Smooth muscle cell of the brain vasculature (primary cell): Measurements from ENCODE around the gene DIS3L2.
A peak's percentile ranks its signal among the peaks of the same experiment; 100 is the strongest.
"Not testable (repeated sequence)": the region's sequence is repeated elsewhere in the genome, so short reads cannot be mapped to it uniquely, and the experiment has no call there.

Experiments used
- DNase-seq: peaks from one replicate; pipeline ENCODE4 v3.0.0-alpha.2; 2012; ENCODE audit warnings: low read depth, low spot score

Gene DIS3L2

DNA sequence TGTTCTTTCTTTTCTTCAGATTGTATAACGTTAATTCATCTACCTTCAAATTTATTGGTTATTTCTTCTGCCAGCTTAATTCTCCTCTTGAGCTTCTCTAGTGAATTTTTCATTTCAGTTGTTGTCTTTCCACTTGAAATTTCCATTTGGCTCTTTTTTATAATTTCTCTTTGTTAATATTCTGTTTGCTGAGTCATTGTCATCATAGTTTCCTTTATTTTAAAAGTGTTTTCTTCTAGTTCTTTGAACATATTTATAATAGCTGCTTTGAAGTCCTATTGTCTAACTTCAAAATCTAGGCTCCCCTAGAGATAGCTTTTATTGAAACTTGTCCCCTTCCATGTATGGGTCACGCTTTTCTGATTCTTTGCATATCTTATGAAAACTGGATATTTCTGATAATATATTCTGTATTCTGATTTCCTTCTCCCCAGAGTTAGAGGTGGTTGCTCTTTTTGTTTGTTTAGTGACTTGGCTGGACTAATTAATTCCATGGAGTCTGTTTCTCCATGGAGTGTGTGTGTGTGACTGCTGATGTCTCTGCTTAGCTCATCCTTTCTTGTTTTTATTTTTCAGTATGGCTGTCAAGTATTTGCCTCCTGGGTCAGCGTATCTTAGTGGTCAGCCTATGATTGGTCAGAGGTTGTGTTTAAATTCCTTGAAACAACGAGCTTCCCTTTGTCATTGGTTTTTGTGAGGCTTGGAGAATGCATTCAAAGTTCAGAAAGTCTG is 47.6 kb downstream of the DIS3L2 start:
- DNase-seq, result no peak

DNA sequence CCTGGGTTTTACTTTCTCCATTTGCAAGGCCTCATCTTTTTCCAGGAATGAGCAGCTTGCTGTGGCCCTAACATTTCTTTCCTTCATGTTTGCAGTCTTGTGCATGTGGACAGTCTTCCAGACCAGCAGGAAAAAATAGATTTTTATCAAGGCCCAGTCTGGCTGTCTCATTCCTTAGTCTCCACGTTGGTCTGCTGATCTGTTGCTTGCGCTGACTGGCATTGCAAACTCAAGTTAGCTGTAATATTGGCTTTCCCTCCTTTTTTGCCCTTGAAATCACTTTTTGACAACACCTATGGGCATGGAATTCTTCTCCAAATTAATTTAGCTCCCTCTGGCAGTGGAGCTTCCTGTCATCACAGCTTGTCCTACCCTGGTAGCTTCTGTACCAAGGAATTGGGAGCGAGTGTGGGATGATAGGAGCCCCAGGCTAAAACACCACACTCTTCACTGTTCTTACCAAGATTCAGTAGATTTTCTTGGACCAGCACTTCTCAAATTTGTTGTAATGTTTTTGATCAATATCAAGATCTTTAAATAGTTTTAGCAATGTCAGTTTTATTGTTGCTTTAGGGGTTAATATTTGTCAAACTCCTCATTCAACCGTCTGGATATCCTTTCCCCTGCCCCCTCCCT is 48.2 kb downstream of the DIS3L2 start:
- no peak for DNase-seq

DNA sequence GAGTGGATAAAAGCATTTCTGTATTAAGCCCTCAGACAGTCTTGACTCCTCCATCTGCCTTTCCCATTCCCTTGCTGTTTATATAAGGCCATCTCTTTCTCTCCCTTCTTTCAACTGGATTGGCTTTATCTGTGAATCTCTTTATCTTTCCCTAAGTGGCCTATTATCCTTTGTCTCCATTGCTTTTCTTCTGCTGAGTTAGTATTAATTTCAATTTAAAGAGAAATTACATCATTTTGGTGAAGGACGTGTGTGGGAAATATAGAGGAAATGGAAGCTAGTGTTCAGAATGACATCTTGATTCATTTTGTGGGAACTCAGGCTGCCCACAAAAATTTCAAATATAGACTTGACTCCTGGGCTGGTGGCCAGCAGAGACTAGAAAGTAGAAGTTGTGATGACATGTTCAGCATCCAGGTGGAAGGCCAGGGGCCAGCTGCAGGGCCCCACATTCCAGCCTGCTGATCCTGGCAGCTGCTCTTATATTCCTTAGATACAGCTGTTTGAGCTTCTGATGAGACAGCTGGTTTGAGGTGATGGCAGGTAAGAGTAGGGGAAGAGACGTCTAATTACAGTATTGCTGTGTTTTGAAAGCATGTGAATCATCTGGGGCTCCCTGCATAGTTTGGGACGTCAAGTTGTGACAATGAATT is 52.3 kb downstream of the DIS3L2 start:
- DNase-seq, result peak; percentile 79

DNA sequence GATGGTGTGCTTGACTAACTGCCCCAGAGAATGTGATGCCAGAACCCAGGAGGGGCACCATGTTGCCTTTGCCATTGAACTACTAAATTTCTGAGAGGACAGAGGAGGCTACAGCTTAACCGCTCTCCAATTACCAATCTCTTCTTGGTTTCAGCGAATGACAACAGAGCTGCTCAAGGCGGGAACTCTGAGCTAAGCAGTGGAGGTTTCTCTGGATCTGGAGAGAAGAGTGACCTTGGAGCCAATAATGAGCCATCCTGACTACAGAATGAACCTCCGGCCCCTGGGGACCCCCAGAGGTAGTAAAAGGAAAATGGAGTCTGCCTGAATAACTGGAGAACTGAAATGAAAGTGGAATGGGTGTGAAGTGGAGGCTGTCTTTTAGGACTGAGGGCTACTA is 53.2 kb downstream of the DIS3L2 start:
- DNase-seq, result no peak

DNA sequence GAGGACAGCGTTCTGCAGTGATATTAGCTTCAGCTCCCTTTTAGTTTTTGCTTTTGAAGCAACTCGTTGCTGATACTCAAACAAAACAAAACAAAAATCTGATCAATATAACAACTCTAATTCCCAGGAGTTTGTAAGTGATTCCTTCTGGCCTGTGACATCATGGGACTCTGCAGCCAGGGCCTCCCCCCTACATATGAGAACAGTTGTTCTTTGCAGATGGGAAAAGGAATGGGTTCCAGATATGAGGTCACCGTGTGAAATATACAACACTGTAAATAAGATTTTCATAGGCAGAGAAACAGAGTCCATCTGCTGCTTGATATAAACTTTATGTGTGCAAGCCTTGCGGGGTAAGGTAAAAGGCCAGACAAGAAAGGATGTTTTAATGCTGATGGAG is 56.7 kb downstream of the DIS3L2 start:
- DNase-seq, result no peak

DNA sequence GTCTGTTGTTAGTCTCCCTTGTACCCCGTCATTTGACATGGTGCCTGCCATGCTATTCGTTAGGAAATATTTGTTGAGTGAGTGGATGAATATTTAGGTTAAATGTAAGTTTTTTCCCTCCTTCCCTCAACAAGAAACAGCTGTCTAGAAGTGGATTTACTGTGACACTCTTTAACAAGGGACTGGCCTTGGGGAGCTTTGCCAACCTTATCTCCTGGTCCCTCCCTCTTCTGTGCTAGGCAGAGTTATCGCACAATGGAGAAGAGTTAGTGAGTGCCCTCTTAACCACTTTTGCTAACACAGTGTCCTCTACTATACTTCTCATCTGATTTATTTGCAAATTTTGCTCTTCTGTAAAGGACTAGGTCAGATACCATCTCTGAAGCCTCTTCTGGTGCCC is 61.2 kb downstream of the DIS3L2 start:
- no peak for DNase-seq

DNA sequence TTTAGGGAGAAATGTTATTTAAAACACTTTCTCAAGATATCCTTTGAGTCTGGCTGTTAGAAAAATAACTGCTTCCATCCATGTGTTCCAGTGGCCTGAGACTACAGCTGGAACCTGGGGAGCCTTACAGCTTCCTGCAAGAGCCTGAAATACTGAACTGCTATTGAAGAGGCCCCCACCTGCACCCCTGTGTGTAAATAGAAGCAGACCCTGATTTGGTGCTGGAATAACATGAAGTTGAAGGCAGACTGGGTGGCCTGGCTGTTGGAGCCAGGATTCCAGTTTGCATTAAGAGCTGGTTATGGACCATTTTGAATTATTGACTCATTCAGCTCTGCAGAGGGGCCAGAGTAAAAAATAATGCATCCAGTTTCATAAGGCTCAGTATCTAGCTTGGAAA is 61.9 kb downstream of the DIS3L2 start:
- DNase-seq, result no peak

DNA sequence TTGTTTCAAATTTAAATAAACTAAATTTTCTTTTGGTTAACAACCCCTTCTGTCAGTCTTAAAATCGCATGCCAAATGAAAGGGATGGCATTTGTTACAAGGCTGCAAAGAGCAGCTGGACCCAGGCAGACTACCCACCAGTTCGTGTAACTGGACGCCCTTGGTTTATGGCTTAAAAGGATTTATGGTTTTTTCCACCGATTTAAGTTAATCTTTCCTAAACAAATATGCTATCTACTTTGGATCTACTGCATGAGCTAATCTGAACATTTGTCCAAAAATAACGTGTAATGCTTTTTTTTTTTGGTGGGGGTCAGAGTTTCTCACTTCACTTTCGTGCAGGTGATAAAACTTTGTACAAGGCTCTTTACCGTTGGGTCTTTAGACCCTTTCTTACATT is 62.9 kb downstream of the DIS3L2 start:
- DNase-seq, result no peak

DNA sequence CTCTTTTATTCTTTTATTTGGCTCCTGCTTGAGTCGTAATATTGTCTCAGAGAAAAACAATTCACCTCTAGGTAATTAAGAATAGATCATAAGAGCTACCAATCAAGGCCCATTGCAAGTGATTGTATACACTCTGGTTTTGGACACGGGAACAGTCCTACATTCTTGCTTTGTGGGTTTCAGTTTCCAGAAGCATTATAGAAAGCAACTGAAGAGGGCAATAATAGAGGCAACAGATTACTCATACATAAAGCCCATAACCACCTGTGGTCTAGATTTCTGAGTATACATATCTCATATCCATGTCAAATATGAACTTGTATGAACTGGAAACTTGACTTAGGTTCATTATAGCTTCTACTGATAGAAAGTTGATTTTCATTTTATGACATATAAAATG is 65.4 kb downstream of the DIS3L2 start:
- no peak for DNase-seq

DNA sequence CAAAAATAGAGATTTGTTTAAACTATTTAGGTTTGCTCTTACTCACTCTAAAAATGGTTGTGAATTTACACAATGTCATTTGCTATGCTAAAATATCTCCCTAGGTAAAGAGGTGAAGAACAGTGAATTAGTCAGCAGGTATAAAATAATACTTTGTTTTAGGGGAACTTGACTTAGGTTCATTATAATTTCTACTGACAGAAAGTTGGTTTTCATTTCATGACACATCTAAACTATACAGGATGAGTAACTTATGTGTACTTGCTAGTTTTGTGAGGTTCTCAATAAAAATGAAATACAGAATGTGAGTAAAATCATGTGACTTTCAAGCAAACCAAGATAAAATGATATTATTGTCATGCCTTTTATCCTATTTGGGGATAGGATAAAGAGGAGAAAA is 66.0 kb downstream of the DIS3L2 start:
- DNase-seq, result no peak

DNA sequence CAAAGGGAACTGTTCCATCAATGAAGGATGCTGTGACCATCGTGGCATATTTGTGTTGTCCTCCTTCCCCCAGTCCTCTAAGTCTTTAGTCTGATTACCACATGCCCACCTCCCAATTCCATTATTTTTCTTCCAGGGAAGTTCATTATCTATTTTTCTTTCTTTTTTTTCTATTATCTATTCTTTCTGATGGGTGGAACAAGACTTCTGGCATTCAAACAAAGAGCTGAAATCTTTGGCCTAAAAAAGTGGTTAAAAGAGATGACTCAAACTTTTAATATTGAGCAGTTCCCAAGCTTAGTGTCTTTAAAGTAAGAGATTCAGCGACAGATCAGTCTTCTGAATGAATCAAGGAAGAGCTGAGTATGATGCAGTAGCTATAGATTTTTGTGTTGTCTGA is 66.6 kb downstream of the DIS3L2 start:
- no peak for DNase-seq

DNA sequence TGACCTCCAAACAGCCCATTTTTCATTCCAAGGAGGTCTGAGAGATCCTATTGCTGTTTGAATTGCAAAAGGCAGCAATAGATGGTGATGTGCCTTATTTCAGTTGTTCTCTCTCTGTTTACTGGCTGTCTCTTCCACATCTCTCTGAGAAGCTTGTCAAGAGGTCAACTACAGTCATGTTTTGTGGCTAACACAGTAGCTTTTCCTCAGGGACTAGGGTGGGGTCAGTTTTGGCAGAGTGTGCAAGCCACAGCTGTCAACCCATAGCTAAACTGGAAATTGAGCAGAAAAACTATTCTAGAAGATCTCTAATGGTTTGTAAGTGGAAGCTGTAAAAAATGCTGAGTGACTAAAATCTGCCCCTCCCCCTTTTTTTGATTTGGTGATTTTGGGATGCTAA is 67.1 kb downstream of the DIS3L2 start:
- no peak for DNase-seq

DNA sequence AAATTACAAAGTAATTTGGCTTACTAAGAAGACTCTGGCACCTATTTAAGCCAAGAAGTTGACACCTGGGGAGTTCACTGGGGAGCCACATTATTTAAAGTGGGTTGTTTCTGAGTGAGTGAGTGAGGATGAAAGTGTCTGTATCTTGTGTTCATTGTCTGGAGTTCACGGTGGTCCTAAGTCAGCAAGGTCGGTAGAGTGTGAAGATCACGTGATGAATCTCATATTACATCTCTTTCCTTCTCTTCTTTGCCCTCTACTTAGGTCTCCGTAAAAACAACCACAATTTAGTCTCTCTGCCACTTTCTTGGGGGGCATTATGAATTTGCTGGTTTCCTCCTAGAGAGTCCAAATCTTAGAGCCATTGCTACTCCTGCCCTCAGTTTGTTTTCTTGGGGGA is 67.8 kb downstream of the DIS3L2 start:
- no peak for DNase-seq

DNA sequence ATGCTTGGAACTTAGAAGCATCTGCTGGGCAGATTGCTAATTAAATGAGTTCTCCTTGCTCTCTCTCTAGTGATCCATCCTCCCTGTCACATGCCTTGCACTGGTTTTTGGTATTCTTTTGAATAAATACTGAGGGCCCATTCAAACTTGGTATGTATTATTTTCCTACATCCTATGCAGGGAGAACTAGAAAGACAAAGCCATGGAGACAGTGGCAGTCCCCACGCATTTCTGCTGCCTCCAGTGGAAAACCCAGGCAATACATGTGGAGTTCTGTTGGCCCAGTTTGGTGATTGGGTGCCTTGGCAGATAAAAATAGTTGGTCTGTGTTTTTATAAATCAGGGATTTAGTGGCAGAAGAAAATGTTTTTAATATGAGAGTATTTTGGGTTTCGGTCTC is 68.7 kb downstream of the DIS3L2 start:
- DNase-seq, result no peak

DNA sequence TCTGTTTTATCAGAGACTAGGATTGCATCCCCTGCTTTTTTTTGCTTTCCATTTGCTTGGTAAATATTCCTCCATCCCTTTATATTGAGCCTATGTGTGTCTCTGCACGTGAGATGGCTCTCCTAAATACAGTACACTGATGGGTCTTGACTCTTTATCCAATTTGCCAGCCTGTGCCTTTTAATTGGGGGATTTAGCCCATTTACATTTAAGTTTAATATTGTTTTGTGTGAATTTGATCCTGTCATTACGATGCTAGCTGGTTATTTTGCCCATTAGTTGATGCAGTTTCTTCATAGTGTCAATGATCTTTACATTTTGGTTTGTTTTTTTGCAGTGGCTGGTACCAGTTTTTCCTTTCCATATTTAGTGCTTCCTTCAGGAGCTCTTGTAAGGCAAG is 73.8 kb downstream of the DIS3L2 start:
- not testable (repeated sequence) for DNase-seq

DNA sequence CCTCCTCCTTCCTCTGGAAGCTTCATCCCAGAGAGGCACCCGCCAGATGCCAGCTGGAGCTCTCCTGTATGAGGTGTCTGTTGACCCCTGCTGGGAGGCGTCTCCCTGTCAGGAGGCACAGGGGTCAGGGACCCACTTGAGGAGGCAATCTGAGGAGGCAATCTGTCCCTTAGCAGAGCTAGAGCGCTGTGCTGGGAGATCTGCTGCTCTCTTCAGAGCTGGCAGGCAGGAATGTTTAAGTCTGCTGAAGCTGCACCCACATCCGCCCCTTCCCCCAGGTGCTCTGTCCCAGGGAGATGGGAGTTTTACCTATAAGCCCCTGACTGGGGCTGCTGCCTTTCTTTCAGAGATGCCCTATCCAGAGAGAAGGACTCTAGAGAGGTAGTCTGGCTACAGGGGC is 75.4 kb downstream of the DIS3L2 start:
- DNase-seq, result not testable (repeated sequence)

DNA sequence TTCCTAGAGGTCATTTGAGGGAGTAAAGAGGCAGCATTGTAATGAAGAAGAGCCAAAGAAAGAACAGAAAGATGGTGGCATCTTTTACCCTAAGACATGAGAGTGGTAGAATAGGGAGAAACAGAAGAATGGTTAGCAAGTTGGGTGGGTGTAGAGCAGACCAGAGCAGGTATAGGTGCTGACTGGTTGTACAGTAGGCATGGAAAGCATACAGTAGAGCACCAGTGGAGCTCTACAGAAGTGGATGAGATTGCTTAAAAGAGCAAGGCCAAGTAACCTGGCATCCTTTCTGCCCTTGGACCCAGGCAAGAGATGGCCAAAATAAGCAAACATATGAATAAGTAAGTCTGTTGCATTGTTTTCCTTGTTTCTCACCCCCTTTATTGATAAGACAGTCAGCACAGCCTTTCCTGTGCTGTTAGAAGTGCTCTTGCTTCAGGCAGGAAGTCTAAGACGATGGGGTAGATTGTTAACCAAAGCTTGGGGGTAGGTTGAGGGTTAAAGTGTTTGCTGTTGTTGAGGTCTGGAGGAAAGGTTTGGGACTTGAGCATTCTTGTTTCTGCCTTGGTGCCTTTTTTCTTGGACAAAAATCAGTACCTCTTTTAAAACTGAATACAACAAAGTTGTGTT is 76.9 kb downstream of the DIS3L2 start:
- DNase-seq, result no peak

DNA sequence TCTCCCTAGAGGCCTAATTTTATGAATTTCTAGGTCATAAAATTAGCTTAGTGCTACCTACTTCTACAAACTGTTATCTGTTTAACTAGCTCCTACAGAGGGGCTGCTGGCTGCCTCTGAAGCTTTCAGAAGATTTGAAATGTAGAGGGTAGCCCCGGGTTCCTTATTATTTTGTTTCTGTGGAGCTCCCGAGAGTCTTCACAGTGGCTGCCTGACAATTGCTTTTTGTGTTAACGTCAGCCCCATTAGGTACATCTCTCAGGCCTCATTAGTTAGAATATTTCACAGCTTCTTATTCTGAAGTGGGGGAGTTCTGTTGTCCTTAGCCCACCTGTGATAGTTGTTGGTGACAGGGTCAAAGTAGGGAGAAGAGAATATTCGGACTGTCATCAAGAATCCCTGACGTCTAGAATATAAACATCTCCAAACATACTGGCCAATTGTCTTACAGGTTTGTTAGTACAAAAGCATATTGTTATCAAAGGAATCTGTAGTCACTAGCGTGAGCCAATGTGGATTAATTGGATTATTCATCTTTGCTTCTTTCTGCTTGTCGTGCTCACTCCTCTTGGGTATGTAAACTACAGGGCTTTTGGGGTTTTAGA is 77.5 kb downstream of the DIS3L2 start:
- DNase-seq, result no peak

DNA sequence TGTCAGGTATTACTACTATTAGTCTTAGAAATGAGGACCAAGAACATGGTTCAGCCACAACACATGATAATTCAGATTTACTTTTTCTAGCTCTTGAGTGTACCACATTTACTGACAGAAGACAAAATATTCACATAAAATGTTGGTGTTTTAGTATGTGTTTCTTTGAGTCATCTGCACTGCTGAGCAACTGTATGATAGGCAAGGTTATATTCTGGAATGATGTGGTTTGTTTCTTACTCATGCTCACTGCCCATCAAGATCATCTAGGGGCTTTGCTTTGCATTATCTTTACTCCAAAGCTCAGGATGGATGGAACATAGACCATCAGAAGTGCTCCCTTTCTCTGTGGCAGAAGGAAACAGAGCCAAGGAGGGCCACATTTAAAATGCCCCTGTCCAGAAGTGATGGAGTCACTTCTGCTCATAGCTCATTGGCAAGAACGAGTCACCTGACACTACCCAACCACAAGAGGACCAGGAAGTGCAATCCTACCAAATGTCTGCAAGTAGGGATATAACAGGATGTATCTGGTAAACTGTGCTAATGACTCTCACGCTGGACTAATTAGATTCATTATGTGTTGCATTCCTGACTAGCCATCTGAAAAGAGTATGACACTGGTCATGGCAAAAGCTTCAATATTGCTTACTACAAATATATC is 81.5 kb downstream of the DIS3L2 start:
- no peak for DNase-seq

DNA sequence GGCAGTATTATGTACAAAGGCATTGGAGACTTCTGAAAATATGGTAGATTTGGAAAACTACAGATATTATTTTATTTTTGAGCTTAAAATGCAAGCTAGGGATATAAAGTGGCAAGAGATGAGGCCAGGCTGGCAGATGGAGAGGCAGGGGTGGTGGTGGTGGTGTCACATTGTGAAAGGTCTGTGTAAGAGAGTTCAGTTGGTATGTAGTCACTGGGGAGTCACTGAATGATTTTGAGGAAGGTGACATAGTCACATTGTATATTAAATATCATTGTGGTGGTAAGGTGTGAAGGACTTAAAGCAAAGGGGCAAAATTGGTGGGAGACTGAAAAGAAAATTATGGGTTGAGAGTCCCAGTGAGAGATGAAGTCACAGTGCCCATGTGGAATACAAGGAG is 82.5 kb downstream of the DIS3L2 start:
- no peak for DNase-seq

DNA sequence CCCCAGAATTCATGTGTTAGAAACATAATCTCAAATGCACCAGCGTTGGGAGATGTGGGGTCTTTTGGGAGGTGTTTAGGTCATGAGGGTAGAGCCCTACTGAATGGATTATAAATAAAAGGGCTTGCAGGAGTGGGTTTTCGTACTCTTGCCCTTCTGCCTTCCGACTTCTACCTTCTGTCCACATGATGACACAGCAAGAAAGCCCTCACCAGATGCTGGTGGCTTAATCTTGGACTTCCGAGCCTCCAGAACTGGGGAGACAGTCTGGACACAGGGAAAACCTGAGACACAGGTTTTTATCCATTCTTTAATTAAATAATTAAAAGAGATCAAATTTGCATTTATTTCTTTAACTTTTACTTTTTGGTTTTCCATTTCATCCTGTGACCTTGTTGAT is 87.8 kb downstream of the DIS3L2 start:
- no peak for DNase-seq

DNA sequence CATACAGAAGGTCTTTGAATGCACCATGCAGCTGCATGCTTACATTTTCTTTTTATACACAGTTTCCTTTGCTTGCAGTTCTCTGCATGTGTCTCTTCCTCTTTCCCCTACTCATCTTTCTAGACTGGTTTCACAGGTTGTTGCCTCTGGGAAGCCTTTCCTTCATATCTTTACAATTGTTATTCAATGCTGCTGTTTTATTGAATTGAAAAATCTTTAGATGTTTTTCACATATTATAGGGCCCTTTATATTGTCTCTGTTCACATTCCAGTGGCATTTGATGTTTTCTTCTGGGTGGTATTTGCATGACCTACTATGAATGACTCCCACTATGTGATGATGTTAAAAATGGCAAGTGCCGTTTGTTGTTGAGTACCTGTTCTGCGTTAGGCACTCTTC is 91.1 kb downstream of the DIS3L2 start:
- no peak for DNase-seq
